HG03196 (cell line): ENCODE data around the gene ZC3H11A.

Experiments used
- ATAC-seq: cut with Tn5 transposase; IDR thresholded peaks from one replicate; pipeline ENCODE4 v1.9.1; 2021; ENCODE audit not compliant: unreplicated experiment

The ZC3H11A gene

GRCh38 chr1:203839081-203839480 is 43.7 kb downstream of the ZC3H11A start:
- ATAC-seq: no peak

GRCh38 chr1:203840208-203840808 is 44.9 kb downstream of the ZC3H11A start:
- ATAC-seq: no peak

- no peak for ATAC-seq
These were observed 47.1 kb downstream of the ZC3H11A start for GRCh38 chr1:203842559-203842876.

- ATAC-seq: no peak
These were observed 48.0 kb downstream of the ZC3H11A start for GRCh38 chr1:203843435-203843834.
